SK-N-MC (cell line): Measurements from ENCODE around the gene GRB10.

Experiments
- EZH2 ChIP-seq: fragments of 200-600 bp; sonication (generic); IDR thresholded peaks from one replicate; pipeline ENCODE4 v1.6.1; 2017; ENCODE audit warnings: antibody characterized with exemption
- FOXP2 ChIP-seq: optimal IDR thresholded peaks from 2 replicates; pipeline ENCODE3; 2011; ENCODE audit warnings: mild to moderate bottlenecking, moderate library complexity; ENCODE audit not compliant: insufficient read depth; ENCODE audit errors: extremely low read length, control extremely low read depth
- POLR2AphosphoS5 ChIP-seq: IDR thresholded peaks from 2 replicates; pipeline ENCODE4 v1.6.1; 2012; ENCODE audit warnings: mild to moderate bottlenecking, low read depth, low read length, borderline replicate concordance

DNA sequence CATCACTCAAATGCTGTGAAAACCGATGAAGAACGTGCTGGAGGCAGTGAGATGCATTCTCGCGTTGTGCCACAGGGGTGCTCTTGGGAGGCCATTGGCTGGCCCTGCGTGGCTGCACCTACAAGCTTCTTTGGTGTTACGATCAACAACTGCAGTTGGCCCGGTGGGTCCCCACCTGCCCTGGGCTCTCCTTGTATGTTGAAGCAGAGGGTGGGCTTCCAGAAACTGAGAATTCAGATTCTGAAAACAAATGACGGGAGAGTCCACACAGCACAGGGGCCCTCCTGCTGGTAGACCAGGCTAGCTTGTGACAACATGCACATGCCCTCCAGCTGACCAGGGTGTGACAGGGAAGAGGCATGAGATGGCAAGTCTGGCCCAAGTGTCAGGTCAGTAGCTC, 193.8 kb downstream of the GRB10 start:
- TF ChIP-seq EZH2 (no peak), POLR2AphosphoS5 (no peak), FOXP2 (no peak)
